Astrocyte (in vitro differentiated cells and primary cell): ENCODE data around the gene RNF169.

Experiments used
- EZH2 ChIP-seq: IDR thresholded peaks from 2 replicates; pipeline ENCODE4 v1.6.1; 2012; ENCODE audit warnings: mild to moderate bottlenecking, low read length, inconsistent platforms; ENCODE audit not compliant: insufficient read depth
- TF ChIP-seq, protein P1 (sequence below): IDR thresholded peaks from 2 replicates; pipeline ENCODE4 v1.5.1; 2011; ENCODE audit warnings: low read depth, mild to moderate bottlenecking, inconsistent platforms, low read length, moderate library complexity; ENCODE audit not compliant: insufficient read depth

DNA sequence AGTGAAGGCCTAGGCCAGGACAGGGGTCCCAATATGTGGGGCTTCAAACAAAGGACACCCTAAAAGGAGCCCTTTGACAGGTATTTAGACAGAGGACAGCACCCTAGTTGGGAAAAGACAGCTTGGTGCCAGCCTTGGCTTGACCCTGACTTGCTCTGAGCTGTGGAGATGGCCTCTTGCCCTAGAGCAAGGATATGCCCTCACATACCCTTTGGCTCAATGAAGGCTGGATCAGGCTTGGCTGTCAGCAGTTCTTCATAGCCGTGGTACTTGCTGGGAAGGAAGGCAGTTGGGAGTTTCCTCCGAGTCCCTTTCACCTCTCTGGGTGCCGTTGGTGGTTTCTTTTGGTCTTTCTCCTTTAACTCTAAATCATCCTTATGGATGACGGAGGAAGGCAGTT lies 96.2 kb downstream of the RNF169 start:
- TF ChIP-seq, protein P1, sequence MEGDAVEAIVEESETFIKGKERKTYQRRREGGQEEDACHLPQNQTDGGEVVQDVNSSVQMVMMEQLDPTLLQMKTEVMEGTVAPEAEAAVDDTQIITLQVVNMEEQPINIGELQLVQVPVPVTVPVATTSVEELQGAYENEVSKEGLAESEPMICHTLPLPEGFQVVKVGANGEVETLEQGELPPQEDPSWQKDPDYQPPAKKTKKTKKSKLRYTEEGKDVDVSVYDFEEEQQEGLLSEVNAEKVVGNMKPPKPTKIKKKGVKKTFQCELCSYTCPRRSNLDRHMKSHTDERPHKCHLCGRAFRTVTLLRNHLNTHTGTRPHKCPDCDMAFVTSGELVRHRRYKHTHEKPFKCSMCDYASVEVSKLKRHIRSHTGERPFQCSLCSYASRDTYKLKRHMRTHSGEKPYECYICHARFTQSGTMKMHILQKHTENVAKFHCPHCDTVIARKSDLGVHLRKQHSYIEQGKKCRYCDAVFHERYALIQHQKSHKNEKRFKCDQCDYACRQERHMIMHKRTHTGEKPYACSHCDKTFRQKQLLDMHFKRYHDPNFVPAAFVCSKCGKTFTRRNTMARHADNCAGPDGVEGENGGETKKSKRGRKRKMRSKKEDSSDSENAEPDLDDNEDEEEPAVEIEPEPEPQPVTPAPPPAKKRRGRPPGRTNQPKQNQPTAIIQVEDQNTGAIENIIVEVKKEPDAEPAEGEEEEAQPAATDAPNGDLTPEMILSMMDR: no peak
- TF ChIP-seq EZH2: no peak
